Osteocyte (in vitro differentiated cells): ENCODE results near the gene RNF145. TPM values are rescaled to one million over a fixed set of nuclear protein-coding genes. Genes with fewer than 3 reads are reported as not detected.

Experiments
- DNase-seq: peaks from one replicate; pipeline ENCODE4 v3.0.0; 2021; ENCODE audit warnings: mixed read lengths; ENCODE audit not compliant: unreplicated experiment; ENCODE audit errors: extremely low spot score
- H3K27ac Mint-ChIP-seq: one replicate; pipeline ENCODE4 v1.8.0; 2021; ENCODE audit warnings: mild to moderate bottlenecking, mixed read lengths; ENCODE audit not compliant: unreplicated experiment
- H3K27me3 Mint-ChIP-seq: one replicate; pipeline ENCODE4 v1.8.0; 2021; ENCODE audit warnings: mixed read lengths; ENCODE audit not compliant: unreplicated experiment
- H3K36me3 Mint-ChIP-seq: one replicate; pipeline ENCODE4 v1.8.0; 2021; ENCODE audit warnings: mixed read lengths; ENCODE audit not compliant: unreplicated experiment
- H3K4me1 Mint-ChIP-seq: one replicate; pipeline ENCODE4 v1.8.0; 2021; ENCODE audit warnings: mixed read lengths; ENCODE audit not compliant: unreplicated experiment
- H3K4me3 Mint-ChIP-seq: one replicate; pipeline ENCODE4 v1.8.0; 2021; ENCODE audit warnings: mild to moderate bottlenecking, moderate library complexity, mixed read lengths; ENCODE audit not compliant: unreplicated experiment
- H3K9me3 Mint-ChIP-seq: one replicate; pipeline ENCODE4 v1.8.0; 2021; ENCODE audit warnings: mixed read lengths; ENCODE audit not compliant: unreplicated experiment
- CTCF ChIP-seq: fragments of 200-600 bp; sonication (generic); IDR thresholded peaks from 2 replicates; pipeline ENCODE4 v1.5.0; 2021; ENCODE audit warnings: antibody characterized with exemption, mild to moderate bottlenecking, moderate library complexity
- long read RNA-seq: library from polyadenylated mRNA; unstranded; transcript quantifications from one replicate; pipeline ENCODE4 v2.0.0, GENCODE V29; 2021
- total RNA-seq: library from RNA; stranded (reverse); gene quantifications from 2 replicates; pipeline ENCODE4 v1.2.1, GENCODE V29; 2021

RNF145 gene
- total RNA-seq, result 93.4 and 99.8 TPM in 2 replicates
- long read RNA-seq, partial matches to known transcripts, result 3 of 9 reads
- long read RNA-seq, other reads (novel, unspliced or antisense), result 5 of 9 reads

DNA sequence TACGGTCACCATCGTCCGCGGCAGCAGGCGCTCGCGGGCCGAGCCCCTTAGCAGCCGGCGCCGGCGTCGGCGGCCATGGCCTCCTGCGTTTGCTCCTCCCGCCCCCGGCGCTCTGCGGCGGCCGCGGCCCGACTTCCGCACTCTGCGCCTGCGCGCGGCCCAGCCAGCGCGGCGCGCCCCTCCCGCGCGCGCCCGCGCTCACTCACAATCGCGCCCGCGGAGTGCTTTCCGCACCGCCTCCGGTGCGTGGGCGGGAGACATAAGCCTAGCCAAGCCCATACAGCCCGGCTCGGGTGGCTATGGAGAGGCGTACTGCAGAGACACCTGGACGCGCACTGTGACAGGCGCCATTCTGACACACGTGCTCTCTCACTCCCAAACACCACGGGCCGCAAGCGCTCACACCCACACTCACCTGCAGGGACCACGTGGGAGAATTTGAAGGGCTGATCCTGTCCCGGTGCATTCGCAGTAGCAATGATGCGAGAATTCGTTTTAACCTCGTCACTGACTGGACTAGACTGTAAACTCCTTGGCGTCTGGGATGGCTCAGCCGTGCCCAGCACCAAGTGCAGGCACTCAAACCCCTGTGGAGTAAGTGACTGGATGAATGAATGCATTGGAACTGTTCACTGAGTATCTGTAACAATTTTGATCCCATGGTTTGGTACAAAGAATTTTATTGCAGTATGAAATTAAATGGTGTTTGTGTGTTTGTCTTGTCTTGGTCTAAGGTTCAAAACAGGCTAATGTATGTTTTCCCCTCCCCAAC is at the start of gene RNF145:
TSS of gene RNF145 (minus strand) at position 116 of the 772 bp plus-strand sequence. CDS start 5,936 bp downstream, outside the sequence.
- no peaks in the 10 kb centered on the region for H3K27me3 Mint-ChIP-seq
- H3K4me3 Mint-ChIP-seq, result peak within 1 kb of the TSS; percentile 95
- DNase-seq, result peak; percentile 93
- H3K36me3 Mint-ChIP-seq, result no peaks in the 10 kb centered on the region
- TF ChIP-seq CTCF, result no peak
- H3K4me1 Mint-ChIP-seq, result peaks cover 31% of the 10 kb centered on the region
- no peaks in the 10 kb centered on the region for H3K9me3 Mint-ChIP-seq
- peak within 1 kb of the TSS; percentile 97 for H3K27ac Mint-ChIP-seq

- TF ChIP-seq CTCF, result no peak
- Mint-ChIP-seq H3K27ac (no peak overlapping the region), H3K9me3 (no peaks in the 10 kb centered on the region), H3K27me3 (peaks cover 52% of the 10 kb centered on the region), H3K36me3 (no peaks in the 10 kb centered on the region), H3K4me1 (peaks cover 4% of the 10 kb centered on the region), H3K4me3 (no peak overlapping the region)
- no peak for DNase-seq
These were observed 49.0 kb upstream of the RNF145 start for GRCh38 chr5:159258361-159258760.

GRCh38 chr5:159257629-159258283 is 48.4 kb upstream of the RNF145 start:
- Mint-ChIP-seq H3K4me1 (peaks cover 2% of the 10 kb centered on the region), H3K27me3 (peaks cover 55% of the 10 kb centered on the region), H3K4me3 (no peak overlapping the region), H3K9me3 (no peaks in the 10 kb centered on the region), H3K27ac (no peak overlapping the region), H3K36me3 (no peaks in the 10 kb centered on the region)
- DNase-seq, result no peak
- no peak for TF ChIP-seq CTCF

DNA sequence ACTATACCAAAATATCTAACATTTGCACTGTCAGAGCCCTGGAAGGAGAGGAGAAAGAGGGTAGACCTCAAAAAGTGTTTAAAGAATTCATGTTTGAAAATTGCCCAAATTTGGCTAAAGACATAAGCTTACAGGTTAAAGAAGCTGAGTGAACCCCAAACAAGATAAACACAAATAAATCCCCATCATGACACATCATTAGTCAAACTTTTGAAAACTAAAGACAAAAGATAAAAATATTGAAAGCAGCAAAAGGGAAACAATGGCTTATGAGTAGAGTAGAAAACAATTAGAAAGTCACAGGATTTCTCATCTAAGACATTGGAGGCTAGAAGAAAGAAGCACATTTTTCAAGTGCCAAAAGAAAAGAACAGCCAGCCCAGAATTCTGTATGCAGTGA is 47.7 kb upstream of the RNF145 start:
- no peaks in the 10 kb centered on the region for H3K4me1 Mint-ChIP-seq
- no peaks in the 10 kb centered on the region for H3K9me3 Mint-ChIP-seq
- H3K27ac Mint-ChIP-seq, result no peak overlapping the region
- H3K36me3 Mint-ChIP-seq, result no peaks in the 10 kb centered on the region
- DNase-seq, result no peak
- H3K4me3 Mint-ChIP-seq, result no peak overlapping the region
- no peak for TF ChIP-seq CTCF
- H3K27me3 Mint-ChIP-seq, result peaks cover 54% of the 10 kb centered on the region

DNA sequence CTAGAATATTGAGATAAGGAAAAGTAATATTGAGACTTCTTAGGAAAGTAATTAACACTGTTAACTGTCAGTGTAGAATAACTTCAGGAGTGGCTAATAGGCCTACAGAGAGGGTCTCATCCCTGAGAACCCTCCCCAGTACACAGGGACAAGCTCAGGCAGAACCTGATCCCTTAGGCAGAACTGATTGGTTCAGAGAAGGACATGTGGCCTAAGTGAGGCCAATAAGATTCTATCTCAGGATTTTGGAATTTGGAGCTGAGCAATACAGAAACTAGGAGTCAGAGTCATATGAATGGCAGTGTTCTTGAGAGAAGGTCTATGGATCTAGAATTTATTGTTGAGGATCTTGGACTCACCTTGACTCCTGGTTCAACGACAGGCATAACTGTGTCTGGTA is 42.8 kb upstream of the RNF145 start:
- Mint-ChIP-seq H3K27ac (no peak overlapping the region), H3K27me3 (peaks cover 38% of the 10 kb centered on the region), H3K9me3 (no peaks in the 10 kb centered on the region), H3K4me1 (no peaks in the 10 kb centered on the region), H3K4me3 (no peak overlapping the region), H3K36me3 (no peaks in the 10 kb centered on the region)
- TF ChIP-seq CTCF, result no peak
- DNase-seq, result no peak
